ENCODE results near the gene STPG4. TPM values are rescaled to one million over a fixed set of nuclear protein-coding genes. Genes with fewer than 3 reads are reported as not detected.

Gene STPG4
- total RNA-seq, 4 donors from 2014 or later = not detected

DNA sequence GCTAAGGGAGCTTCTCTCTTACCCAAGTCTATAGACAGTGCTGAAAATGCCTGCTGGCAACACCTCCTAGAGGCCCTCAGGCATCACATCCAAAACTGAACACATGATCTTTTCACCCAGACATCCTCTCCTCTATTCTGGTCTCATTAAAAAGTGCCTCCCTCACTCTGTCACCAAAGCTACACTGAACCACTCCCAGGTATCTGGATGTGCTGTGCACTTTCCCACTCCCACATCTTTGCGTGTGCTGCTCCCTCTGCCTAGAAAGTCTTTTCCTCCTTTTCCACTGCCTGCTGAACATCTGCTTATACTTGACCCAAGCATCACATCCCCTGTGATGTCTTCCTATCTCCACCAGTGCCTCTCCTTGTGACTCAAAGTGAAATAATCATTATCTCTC, 26.1 kb upstream of the STPG4 start:
- no peak for TF ChIP-seq CTCF (IDR thresholded peaks at IDR 0.05; ENCODE audit: low read depth)

DNA sequence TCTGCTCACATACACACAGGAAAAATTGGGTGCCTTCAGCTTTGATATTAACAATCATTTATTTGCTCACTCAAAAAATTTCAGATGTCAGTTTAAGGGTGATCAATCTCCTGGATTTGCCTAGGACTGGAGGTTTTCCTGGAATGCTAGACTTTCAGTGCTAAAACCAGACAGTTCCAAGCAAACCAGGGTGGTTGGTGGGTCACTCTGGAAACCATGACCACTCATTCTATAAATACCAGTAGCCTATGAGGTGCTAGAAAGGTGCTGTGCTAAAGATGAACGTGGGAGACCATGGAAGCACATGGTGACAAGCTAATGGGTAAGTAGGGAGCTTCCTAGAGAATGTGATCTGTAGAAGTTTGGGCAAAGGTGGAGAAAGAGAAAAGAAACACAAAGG, 25.4 kb upstream of the STPG4 start:
- TF ChIP-seq CTCF (IDR thresholded peaks at IDR 0.05; ENCODE audit: low read depth) = no peak

DNA sequence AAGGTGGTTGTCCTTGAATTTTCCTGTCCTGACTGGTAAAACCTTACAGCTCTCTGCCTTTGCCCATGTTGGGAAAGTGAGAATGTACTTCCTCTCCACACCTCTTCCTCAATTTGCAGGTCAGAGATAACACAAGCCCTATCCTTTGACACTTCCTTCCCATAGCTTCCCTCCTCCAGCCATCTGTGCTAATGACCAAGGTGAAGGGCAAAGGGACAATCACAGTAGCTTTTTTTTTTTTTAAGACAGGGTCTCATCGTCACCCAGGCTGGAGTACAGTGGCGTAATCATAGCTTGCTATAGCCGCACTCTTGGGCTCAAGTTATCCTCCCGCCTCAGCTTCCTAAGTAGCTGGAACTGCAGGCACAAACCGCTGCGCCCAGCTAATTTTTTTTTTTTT, 24.3 kb upstream of the STPG4 start:
- TF ChIP-seq CTCF (IDR thresholded peaks at IDR 0.05; ENCODE audit: low read depth) = no peak

- no peak for TF ChIP-seq CTCF (IDR thresholded peaks at IDR 0.05; ENCODE audit: low read depth)
Observed at GRCh38 chr2:47178341-47178740, 23.2 kb upstream of the STPG4 start.

- no peak for TF ChIP-seq CTCF (IDR thresholded peaks at IDR 0.05; ENCODE audit: low read depth)
Observed at GRCh38 chr2:47177043-47177565, 22.0 kb upstream of the STPG4 start.

- no peak for TF ChIP-seq CTCF (IDR thresholded peaks at IDR 0.05; ENCODE audit: low read depth)
Observed at GRCh38 chr2:47174733-47175361, 19.7 kb upstream of the STPG4 start.

GRCh38 chr2:47173986-47174732, 19.1 kb upstream of the STPG4 start:
- no peak for TF ChIP-seq CTCF (IDR thresholded peaks at IDR 0.05; ENCODE audit: low read depth)

Data from subcutaneous adipose tissue (tissue), 4 donors.